OCI-LY1 (cell line): ENCODE measurements around the gene PRRC2B.

Experiments used
- CTCF ChIP-seq: fragments of 200-600 bp; sonication (generic), shearing (Covaris generic); IDR thresholded peaks from 2 replicates; pipeline ENCODE4 v1.5.1; 2017; ENCODE audit warnings: mild to moderate bottlenecking, antibody characterized with exemption, low read length, moderate library complexity, mixed read lengths
- EZH2 ChIP-seq: fragments of 200-600 bp; sonication (generic), shearing (Covaris generic); IDR thresholded peaks from 2 replicates; pipeline ENCODE4 v1.8.0; 2017; ENCODE audit warnings: borderline replicate concordance, mixed run types, mild to moderate bottlenecking, antibody characterized with exemption, low read length, moderate library complexity, mixed read lengths

DNA sequence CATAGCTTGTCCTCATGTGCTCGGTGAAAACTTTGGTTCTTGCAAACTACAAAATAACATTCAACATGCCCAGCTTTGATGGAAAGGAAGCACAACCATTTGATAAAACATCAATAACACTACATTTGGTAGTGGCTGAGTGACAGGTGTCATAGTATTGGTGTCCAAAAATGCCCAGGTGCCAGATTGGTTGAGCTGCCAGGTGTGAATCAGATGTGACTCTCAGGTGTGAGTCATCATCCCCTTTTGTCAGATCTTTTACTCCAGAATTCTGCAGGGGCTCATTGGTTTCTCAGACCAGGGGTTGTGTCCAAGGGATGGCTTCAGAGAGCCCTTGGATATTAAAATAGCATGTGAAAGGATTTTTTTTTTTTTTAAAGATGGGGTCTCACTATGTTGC lies 86.4 kb downstream of the PRRC2B start:
- TF ChIP-seq EZH2 (no peak), CTCF (no peak)
